Liver (tissue), 3 donors: Measurements from ENCODE around the gene PLXNB1.

ENCODE experiments used
- CTCF ChIP-seq: fragments of 150-350 bp; IDR thresholded peaks from 2 replicates; pipeline ENCODE4 v1.5.1; 2017; ENCODE audit warnings: improper control_type of control experiment, low read depth, low read length; ENCODE audit not compliant: missing input control
- EGR1 ChIP-seq, 2 donors: IDR thresholded peaks; 2 replicates each; pipeline ENCODE4 v1.6.1; 2016 to 2018; ENCODE audit warnings: antibody characterized with exemption in 2 of 2, low read depth in 2 of 2
- GABPA ChIP-seq, 2 donors: IDR thresholded peaks in 1 of 2; conservative IDR thresholded peaks in 1 of 2; 2 replicates each; pipeline ENCODE4 v1.6.1; 2016; ENCODE audit warnings: antibody characterized with exemption in 2 of 2, mild to moderate bottlenecking in 1 of 2, moderate library complexity in 1 of 2
- HNF4A ChIP-seq, 2 donors: conservative IDR thresholded peaks; 2 replicates each; pipeline ENCODE4 v1.6.1; 2016; ENCODE audit warnings: antibody characterized with exemption in 2 of 2, mild to moderate bottlenecking in 2 of 2
- JUND ChIP-seq, 2 donors: IDR thresholded peaks; 2 replicates each; pipeline ENCODE4 v1.6.1; 2016; ENCODE audit warnings: antibody characterized with exemption in 2 of 2
- NR2F2 ChIP-seq: IDR thresholded peaks from 2 replicates; pipeline ENCODE4 v1.6.1; 2016; ENCODE audit warnings: antibody characterized with exemption
- RAD21 ChIP-seq, 2 donors: IDR thresholded peaks; 2 replicates each; pipeline ENCODE4 v1.6.1; 2016; ENCODE audit warnings: antibody characterized with exemption in 2 of 2, mild to moderate bottlenecking in 2 of 2
- RXRA ChIP-seq, 2 donors: IDR thresholded peaks; 2 replicates each; pipeline ENCODE4 v1.6.1; 2017 to 2018; ENCODE audit warnings: antibody characterized with exemption in 2 of 2, mild to moderate bottlenecking in 1 of 2
- SP1 ChIP-seq: IDR thresholded peaks from 2 replicates; pipeline ENCODE4 v1.6.1; 2018; ENCODE audit warnings: antibody characterized with exemption, mild to moderate bottlenecking
- TAF1 ChIP-seq: conservative IDR thresholded peaks from 2 replicates; pipeline ENCODE4 v1.6.1; 2016; ENCODE audit warnings: antibody characterized with exemption, mild to moderate bottlenecking
- ZBTB33 ChIP-seq: IDR thresholded peaks from 2 replicates; pipeline ENCODE4 v1.6.1; 2016; ENCODE audit warnings: antibody characterized with exemption
- TF ChIP-seq, protein P1 (sequence below): IDR thresholded peaks from 2 replicates; pipeline ENCODE4 v1.6.1; 2016; ENCODE audit warnings: antibody characterized with exemption
- TF ChIP-seq, protein P2 (sequence below): IDR thresholded peaks from 2 replicates; pipeline ENCODE4 v1.6.1; 2016; ENCODE audit warnings: antibody characterized with exemption, mild to moderate bottlenecking
- TF ChIP-seq, protein P3 (sequence below): IDR thresholded peaks from 2 replicates; pipeline ENCODE4 v1.6.1; 2016; ENCODE audit warnings: antibody characterized with exemption
- donor health status: healthy.
- donor health status: healthy.

DNA sequence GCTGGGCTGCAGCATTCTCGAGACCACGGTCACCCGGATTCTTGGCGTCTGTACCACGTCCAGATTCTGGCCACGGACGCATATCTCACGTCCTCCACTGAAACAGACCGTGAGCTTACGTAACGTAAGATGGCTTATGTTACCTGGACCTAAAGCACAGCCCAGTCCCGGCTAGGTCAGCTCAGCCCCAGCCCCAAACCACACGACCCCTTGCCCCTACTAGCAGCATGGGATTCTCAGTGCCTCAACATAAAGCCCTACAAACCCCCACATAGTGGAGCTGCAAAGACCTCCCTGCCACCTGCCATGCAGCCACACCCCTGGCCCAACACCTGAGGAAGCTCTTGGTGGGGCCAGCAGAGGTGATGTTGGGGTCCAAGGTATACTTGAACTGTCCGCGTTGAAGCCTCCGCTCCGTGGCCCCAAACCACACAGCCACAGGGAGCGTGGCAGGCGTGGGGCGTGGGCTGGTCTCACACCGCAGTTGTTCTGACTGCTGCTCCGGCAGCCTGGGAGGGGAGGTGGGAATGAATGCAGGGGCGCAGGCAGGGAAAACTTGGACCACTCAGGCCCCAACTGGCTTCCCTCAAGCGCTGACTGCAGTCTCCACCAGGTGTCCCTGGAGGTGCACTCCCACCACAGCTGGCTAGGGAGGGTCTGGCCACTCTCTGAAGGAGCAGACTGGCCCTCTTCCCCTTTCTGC is 14.5 kb downstream of the PLXNB1 start:
- TF ChIP-seq CTCF (no peak), TAF1 (no peak), GABPA (IDR thresholded peaks at IDR 0.05 in 1 of 2, conservative IDR thresholded peaks at IDR 0.05 in 1 of 2) (no peak), RXRA (IDR thresholded peaks at IDR 0.05) (no peak), NR2F2 (no peak), RAD21 (IDR thresholded peaks at IDR 0.05) (no peak), HNF4A (conservative IDR thresholded peaks at IDR 0.05) (no peak), EGR1 (IDR thresholded peaks at IDR 0.05; ENCODE audit: low read depth in 2 of 2) (no peak), ZBTB33 (no peak), SP1 (no peak), JUND (IDR thresholded peaks at IDR 0.05) (no peak)
- TF ChIP-seq, protein P1, sequence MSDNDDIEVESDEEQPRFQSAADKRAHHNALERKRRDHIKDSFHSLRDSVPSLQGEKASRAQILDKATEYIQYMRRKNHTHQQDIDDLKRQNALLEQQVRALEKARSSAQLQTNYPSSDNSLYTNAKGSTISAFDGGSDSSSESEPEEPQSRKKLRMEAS: no peak
- TF ChIP-seq, protein P2, sequence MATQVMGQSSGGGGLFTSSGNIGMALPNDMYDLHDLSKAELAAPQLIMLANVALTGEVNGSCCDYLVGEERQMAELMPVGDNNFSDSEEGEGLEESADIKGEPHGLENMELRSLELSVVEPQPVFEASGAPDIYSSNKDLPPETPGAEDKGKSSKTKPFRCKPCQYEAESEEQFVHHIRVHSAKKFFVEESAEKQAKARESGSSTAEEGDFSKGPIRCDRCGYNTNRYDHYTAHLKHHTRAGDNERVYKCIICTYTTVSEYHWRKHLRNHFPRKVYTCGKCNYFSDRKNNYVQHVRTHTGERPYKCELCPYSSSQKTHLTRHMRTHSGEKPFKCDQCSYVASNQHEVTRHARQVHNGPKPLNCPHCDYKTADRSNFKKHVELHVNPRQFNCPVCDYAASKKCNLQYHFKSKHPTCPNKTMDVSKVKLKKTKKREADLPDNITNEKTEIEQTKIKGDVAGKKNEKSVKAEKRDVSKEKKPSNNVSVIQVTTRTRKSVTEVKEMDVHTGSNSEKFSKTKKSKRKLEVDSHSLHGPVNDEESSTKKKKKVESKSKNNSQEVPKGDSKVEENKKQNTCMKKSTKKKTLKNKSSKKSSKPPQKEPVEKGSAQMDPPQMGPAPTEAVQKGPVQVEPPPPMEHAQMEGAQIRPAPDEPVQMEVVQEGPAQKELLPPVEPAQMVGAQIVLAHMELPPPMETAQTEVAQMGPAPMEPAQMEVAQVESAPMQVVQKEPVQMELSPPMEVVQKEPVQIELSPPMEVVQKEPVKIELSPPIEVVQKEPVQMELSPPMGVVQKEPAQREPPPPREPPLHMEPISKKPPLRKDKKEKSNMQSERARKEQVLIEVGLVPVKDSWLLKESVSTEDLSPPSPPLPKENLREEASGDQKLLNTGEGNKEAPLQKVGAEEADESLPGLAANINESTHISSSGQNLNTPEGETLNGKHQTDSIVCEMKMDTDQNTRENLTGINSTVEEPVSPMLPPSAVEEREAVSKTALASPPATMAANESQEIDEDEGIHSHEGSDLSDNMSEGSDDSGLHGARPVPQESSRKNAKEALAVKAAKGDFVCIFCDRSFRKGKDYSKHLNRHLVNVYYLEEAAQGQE: no peak
- TF ChIP-seq, protein P3, sequence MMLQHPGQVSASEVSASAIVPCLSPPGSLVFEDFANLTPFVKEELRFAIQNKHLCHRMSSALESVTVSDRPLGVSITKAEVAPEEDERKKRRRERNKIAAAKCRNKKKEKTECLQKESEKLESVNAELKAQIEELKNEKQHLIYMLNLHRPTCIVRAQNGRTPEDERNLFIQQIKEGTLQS: no peak
